SU-DHL-6 (cell line): ENCODE measurements around the gene PRR3.

Experiments used
- CTCF ChIP-seq: fragments of 200-600 bp; sonication (generic); IDR thresholded peaks from one replicate; pipeline ENCODE4 v1.5.1; 2017; ENCODE audit warnings: antibody characterized with exemption, mild to moderate bottlenecking, low read length, moderate library complexity; ENCODE audit not compliant: insufficient read depth, poor library complexity, severe bottlenecking
- EZH2phosphoT487 ChIP-seq: fragments of 200-600 bp; sonication (generic), shearing (Covaris generic); conservative IDR thresholded peaks from 2 replicates; pipeline ENCODE4 v1.6.1; 2018; ENCODE audit warnings: mild to moderate bottlenecking, antibody characterized with exemption, low read length, moderate library complexity, mixed read lengths

- TF ChIP-seq CTCF (no peak), EZH2phosphoT487 (no peak)
Observed at GRCh38 chr6:30571075-30571761, 14.1 kb downstream of the PRR3 start, which contains the start of gene ABCF1.
